Colonic mucosa (tissue), 4 donors: Measurements from ENCODE around the gene FOXJ2. TPM values are rescaled to one million over a fixed set of nuclear protein-coding genes. Genes with fewer than 3 reads are reported as not detected.
A peak's percentile ranks its signal among the peaks of the same experiment; 100 is the strongest.
"Not testable (repeated sequence)": the region's sequence is repeated elsewhere in the genome, so short reads cannot be mapped to it uniquely, and the experiment has no call there.

Experiments used
- DNase-seq: peaks from one replicate; pipeline ENCODE4 v3.0.0-alpha.2; 2020
- H3K27ac ChIP-seq: fragments of 200-600 bp; one replicate; pipeline ENCODE4 v1.8.0; 2021
- H3K27me3 ChIP-seq: fragments of 200-600 bp; one replicate; pipeline ENCODE4 v1.8.0; 2021
- H3K36me3 ChIP-seq: fragments of 200-600 bp; one replicate; pipeline ENCODE4 v1.8.0; 2021
- H3K4me1 ChIP-seq: fragments of 200-600 bp; one replicate; pipeline ENCODE4 v1.8.0; 2021; ENCODE audit warnings: mild to moderate bottlenecking
- H3K4me3 ChIP-seq: fragments of 200-600 bp; one replicate; pipeline ENCODE4 v1.8.0; 2021
- H3K9ac ChIP-seq, 2 donors: one replicate each; pipeline ENCODE4 v1.7.0; 2013; ENCODE audit warnings: control low read depth in 2 of 2, low read depth in 2 of 2, low read length in 2 of 2
- H3K9me3 ChIP-seq: fragments of 200-600 bp; one replicate; pipeline ENCODE4 v1.8.0; 2021
- intact Hi-C: fragments of 100-400 bp; cut with DNase I; formaldehyde crosslinking; loops from one replicate; pipeline ENCODE4 v1.14.1; 2022
- total RNA-seq, 2 donors: library from RNA; stranded (reverse); fragmentation: NEBNext Ultra II Directional in 1 of 2; extraction: Animal tissue kit (Norgen Biotek cat#: 25700) in 1 of 2; gene quantifications; one replicate each; pipeline ENCODE4 v1.2.1, GENCODE V29; 2021
- TF ChIP-seq, protein P1 (sequence below): fragments of 200-600 bp; IDR thresholded peaks from one replicate; pipeline ENCODE4 v1.8.0; 2022; ENCODE audit warnings: antibody characterized with exemption, mild to moderate bottlenecking
- donor health status: healthy.
- donor health status: DM: no; HTN: no; CAD: no.
- donor health status: DM: no; HTN: no; CAD: no.

FOXJ2 gene
- total RNA-seq, 2 donors from 2014 or later = 10.7 to 14.9 TPM

DNA sequence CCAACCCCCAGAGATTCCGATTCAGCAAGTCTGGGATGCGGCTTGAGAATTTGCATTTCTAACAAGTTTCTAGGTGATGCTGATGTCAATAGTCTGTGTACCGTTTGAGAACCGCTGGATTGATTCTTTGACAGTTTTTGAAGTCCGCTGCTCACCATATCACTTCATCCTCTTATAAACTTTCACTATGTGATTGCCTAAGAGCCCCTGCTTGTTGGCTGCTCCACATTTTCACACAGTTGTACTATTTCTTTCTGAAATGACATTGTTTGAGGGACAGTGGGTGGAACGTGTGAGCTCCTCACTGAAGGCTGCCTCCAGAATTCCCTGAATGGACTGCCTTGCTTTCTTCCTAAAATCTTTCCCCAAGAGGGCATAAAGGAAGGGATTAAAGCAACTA is 26.0 kb downstream of the FOXJ2 start:
- Histone ChIP-seq H3K4me3 (no peak overlapping the region), H3K9ac (no peak overlapping the region), H3K27ac (no peak overlapping the region), H3K9me3 (no peaks in the 10 kb centered on the region), H3K36me3 (no peaks in the 10 kb centered on the region), H3K4me1 (no peaks in the 10 kb centered on the region), H3K27me3 (no peaks in the 10 kb centered on the region)
- DNase-seq = no peak
- TF ChIP-seq, protein P1, sequence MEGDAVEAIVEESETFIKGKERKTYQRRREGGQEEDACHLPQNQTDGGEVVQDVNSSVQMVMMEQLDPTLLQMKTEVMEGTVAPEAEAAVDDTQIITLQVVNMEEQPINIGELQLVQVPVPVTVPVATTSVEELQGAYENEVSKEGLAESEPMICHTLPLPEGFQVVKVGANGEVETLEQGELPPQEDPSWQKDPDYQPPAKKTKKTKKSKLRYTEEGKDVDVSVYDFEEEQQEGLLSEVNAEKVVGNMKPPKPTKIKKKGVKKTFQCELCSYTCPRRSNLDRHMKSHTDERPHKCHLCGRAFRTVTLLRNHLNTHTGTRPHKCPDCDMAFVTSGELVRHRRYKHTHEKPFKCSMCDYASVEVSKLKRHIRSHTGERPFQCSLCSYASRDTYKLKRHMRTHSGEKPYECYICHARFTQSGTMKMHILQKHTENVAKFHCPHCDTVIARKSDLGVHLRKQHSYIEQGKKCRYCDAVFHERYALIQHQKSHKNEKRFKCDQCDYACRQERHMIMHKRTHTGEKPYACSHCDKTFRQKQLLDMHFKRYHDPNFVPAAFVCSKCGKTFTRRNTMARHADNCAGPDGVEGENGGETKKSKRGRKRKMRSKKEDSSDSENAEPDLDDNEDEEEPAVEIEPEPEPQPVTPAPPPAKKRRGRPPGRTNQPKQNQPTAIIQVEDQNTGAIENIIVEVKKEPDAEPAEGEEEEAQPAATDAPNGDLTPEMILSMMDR = no peak
- intact Hi-C loops = no loop called here

DNA sequence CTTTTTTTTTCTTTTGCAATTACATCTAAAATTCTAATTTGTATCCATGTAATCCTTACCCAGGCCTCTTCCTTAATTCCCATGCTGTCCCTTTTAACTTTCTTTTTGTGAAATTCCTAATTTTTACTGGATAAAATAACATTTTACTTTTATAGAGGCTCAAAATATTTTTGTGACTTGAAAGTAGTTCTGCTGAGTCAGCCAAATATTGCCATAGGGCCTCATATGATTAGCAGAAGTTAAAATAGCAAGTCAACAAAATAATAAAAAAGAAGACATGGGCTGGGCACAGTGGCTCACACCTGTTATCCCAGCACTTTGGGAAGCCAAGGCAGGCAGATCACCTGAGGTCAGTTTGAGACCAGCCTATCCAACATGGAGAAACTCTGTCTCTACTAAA is 31.6 kb downstream of the FOXJ2 start:
- Histone ChIP-seq H3K36me3 (no peaks in the 10 kb centered on the region), H3K27ac (no peak overlapping the region), H3K4me3 (no peak overlapping the region), H3K9me3 (no peaks in the 10 kb centered on the region), H3K9ac (no peak overlapping the region), H3K4me1 (no peaks in the 10 kb centered on the region), H3K27me3 (no peaks in the 10 kb centered on the region)
- DNase-seq = no peak
- intact Hi-C loops = no loop called here
- TF ChIP-seq, protein P1 = no peak

DNA sequence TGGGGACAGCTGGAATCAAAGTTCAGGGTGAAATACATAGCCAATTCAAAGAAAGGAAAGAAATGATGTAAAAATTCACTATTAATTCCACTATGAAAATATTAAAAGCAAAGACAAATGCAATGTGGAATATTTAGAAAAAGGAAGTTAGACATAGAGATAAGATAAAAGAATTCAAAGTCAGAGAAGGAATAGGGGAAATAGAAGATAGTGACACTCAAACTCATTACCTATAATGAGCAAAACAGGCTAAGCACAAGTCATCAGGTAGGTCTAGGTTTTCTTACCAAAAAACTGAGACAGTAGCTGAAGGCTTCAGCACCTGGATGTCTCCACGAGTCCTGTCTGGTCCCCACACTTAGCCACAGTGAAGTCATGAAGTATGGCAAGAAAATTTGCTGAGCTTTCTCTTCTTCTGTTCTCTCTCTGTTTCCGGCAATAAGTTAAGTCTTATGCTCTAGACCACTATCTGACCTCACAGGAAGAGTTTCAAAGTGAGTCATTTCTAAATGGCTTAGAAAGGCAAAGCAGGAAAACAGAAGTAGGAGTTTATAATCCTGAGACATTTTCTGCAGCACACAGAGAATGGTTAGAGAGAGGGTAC is 33.6 kb downstream of the FOXJ2 start, which contains the start of gene C3AR1:
TSS of gene C3AR1 (minus strand) at position 369 of the 604 bp plus-strand sequence. CDS start 6,174 bp downstream, outside the sequence.
- peak within 1 kb of the TSS; percentile 23 for H3K27ac ChIP-seq
- TF ChIP-seq, protein P1 = no peak
- H3K4me3 ChIP-seq = no peak within 1 kb of the TSS
- H3K9me3 ChIP-seq = no peaks in the 10 kb centered on the region
- intact Hi-C loops = no loop called here
- DNase-seq = no peak
- peak within 1 kb of the TSS in 1 of 2 donors; percentile 34 for H3K9ac ChIP-seq
- no peaks in the 10 kb centered on the region for H3K36me3 ChIP-seq
- no peaks in the 10 kb centered on the region for H3K4me1 ChIP-seq
- no peaks in the 10 kb centered on the region for H3K27me3 ChIP-seq

DNA sequence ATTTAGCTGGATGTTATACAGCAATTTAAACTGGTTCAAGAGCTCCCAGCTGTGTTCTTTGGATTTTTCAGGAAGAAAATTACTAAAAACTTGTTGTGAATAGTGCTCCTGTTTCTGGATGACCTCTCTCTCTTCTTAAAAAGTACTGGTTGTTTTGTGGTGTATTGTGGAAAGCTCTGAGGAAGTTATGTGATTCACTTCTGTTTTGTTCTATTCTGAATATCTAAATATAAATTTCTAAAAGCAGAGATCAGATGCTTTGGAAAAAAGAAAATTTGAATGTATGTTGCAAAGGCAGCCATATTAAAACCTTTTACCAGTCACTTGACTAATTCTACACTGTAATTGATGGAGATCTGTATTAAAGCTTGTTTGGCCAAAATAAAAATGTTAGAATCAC is 37.1 kb downstream of the FOXJ2 start:
- Histone ChIP-seq H3K27ac (no peak overlapping the region), H3K27me3 (no peaks in the 10 kb centered on the region), H3K4me1 (no peaks in the 10 kb centered on the region), H3K9ac (no peak overlapping the region), H3K36me3 (no peaks in the 10 kb centered on the region), H3K4me3 (no peak overlapping the region), H3K9me3 (no peaks in the 10 kb centered on the region)
- intact Hi-C loops = no loop called here
- DNase-seq = no peak
- TF ChIP-seq, protein P1 = no peak

DNA sequence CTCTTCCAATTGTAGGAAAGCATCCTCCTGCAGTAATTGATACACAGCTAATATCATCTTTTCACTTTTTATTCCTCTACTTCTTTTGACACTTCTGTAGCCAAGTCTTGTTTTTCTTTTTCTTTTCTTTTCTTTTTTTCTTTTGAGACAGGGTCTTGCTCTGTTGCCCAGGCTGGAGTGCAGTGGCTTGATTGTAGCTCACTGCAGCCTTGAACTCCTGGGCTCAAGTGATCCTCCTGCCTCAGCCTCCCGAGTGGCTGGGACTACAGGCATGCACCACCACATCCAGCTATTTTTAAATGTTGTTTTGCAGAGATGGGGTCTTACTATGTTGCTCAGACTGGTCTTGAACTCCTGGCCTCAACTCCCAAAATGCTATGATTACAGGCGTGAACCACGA is 39.3 kb downstream of the FOXJ2 start:
- DNase-seq, H3K27me3 ChIP-seq, H3K9me3 ChIP-seq, H3K27ac ChIP-seq, H3K36me3 ChIP-seq, H3K9ac ChIP-seq, intact Hi-C loops, H3K4me3 ChIP-seq, H3K4me1 ChIP-seq: not testable (repeated sequence)

DNA sequence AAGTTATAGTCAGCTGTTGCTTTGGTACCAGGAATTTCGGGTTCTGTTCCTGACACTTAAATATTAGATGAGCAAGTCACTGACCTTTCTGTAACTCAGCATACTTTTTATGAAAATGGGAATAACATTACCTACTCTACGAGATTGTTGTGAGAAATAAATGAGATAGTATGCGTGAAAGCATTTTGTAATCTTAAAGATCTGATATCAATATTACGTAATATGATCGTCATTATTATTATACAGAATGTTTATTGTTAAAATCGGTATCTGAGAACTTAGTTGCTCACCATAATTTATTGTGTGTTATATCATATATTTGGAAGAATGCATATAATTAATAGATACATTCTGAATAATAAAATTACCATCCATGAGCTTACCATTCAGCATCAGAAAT is 43.4 kb downstream of the FOXJ2 start:
- Histone ChIP-seq H3K9ac (no peak overlapping the region), H3K4me3 (no peak overlapping the region), H3K27me3 (no peaks in the 10 kb centered on the region), H3K4me1 (no peaks in the 10 kb centered on the region), H3K9me3 (no peaks in the 10 kb centered on the region), H3K27ac (no peak overlapping the region), H3K36me3 (no peaks in the 10 kb centered on the region)
- intact Hi-C loops = no loop called here
- DNase-seq = no peak
- TF ChIP-seq, protein P1 = no peak
